DOHH2 (cell line): Measurements from ENCODE around the gene ANKS3.
"Not testable (repeated sequence)": the region's sequence is repeated elsewhere in the genome, so short reads cannot be mapped to it uniquely, and the experiment has no call there.

Source experiments
- EZH2phosphoT487 ChIP-seq: fragments of 200-600 bp; sonication (generic); IDR thresholded peaks from 2 replicates; pipeline ENCODE4 v1.6.1; 2017; ENCODE audit warnings: borderline replicate concordance, mild to moderate bottlenecking, antibody characterized with exemption, low read length, moderate library complexity, mixed read lengths
- TF ChIP-seq, protein P1 (sequence below): fragments of 200-600 bp; sonication (generic); IDR thresholded peaks from one replicate; pipeline ENCODE4 v1.5.1; 2014; ENCODE audit warnings: antibody characterized with exemption, mild to moderate bottlenecking, low read depth, low read length; ENCODE audit not compliant: poor library complexity, severe bottlenecking

- TF ChIP-seq, protein P1, sequence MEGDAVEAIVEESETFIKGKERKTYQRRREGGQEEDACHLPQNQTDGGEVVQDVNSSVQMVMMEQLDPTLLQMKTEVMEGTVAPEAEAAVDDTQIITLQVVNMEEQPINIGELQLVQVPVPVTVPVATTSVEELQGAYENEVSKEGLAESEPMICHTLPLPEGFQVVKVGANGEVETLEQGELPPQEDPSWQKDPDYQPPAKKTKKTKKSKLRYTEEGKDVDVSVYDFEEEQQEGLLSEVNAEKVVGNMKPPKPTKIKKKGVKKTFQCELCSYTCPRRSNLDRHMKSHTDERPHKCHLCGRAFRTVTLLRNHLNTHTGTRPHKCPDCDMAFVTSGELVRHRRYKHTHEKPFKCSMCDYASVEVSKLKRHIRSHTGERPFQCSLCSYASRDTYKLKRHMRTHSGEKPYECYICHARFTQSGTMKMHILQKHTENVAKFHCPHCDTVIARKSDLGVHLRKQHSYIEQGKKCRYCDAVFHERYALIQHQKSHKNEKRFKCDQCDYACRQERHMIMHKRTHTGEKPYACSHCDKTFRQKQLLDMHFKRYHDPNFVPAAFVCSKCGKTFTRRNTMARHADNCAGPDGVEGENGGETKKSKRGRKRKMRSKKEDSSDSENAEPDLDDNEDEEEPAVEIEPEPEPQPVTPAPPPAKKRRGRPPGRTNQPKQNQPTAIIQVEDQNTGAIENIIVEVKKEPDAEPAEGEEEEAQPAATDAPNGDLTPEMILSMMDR = peak; percentile 85
- TF ChIP-seq EZH2phosphoT487 = not testable (repeated sequence)
Observed at GRCh38 chr16:4650443-4651074, 83.5 kb downstream of the ANKS3 start.
